Hepatocyte (in vitro differentiated cells): ENCODE measurements around the gene TCF7L1. TPM values are rescaled to one million over a fixed set of nuclear protein-coding genes. Genes with fewer than 3 reads are reported as not detected.
A peak's percentile ranks its signal among the peaks of the same experiment; 100 is the strongest.

Experiments used
- DNase-seq: peaks from one replicate; pipeline ENCODE4 v3.0.0-alpha.2; 2016; ENCODE audit warnings: low spot score
- H2AFZ ChIP-seq: fragments of 200-600 bp; sonication (generic); 2 replicates; pipeline ENCODE4 v1.6.0; 2016; ENCODE audit warnings: antibody characterized with exemption, mild to moderate bottlenecking
- H3K27ac ChIP-seq: fragments of 200-600 bp; sonication (generic); 2 replicates; pipeline ENCODE4 v1.5.1; 2016; ENCODE audit warnings: mild to moderate bottlenecking
- H3K27me3 ChIP-seq: fragments of 200-600 bp; sonication (generic); 2 replicates; pipeline ENCODE4 v1.6.1; 2016
- H3K36me3 ChIP-seq: fragments of 200-600 bp; sonication (generic); replicated peaks from 2 replicates; pipeline ENCODE4 v1.5.1; 2016; ENCODE audit warnings: low read depth; ENCODE audit not compliant: insufficient read depth
- H3K4me1 ChIP-seq: fragments of 200-600 bp; sonication (generic); 2 replicates; pipeline ENCODE4 v1.5.1; 2016; ENCODE audit warnings: mild to moderate bottlenecking, moderate library complexity; ENCODE audit not compliant: insufficient read depth
- H3K4me2 ChIP-seq: fragments of 200-600 bp; sonication (generic); 2 replicates; pipeline ENCODE4 v1.6.0; 2016
- H3K4me3 ChIP-seq: fragments of 200-600 bp; sonication (generic); 2 replicates; pipeline ENCODE4 v1.5.1; 2016; ENCODE audit warnings: mild to moderate bottlenecking
- H3K79me2 ChIP-seq: fragments of 200-600 bp; sonication (generic); 2 replicates; pipeline ENCODE4 v1.6.0; 2017; ENCODE audit warnings: mild to moderate bottlenecking
- H3K9me2 ChIP-seq: fragments of 200-600 bp; sonication (generic); replicated peaks from 2 replicates; pipeline ENCODE4 v1.6.0; 2017; ENCODE audit warnings: mild to moderate bottlenecking; ENCODE audit not compliant: insufficient read depth
- H3K9me3 ChIP-seq: fragments of 200-600 bp; sonication (generic); 2 replicates; pipeline ENCODE4 v1.5.1; 2016; ENCODE audit warnings: low read depth, mild to moderate bottlenecking
- H4K20me1 ChIP-seq: fragments of 200-600 bp; sonication (generic); 2 replicates; pipeline ENCODE4 v1.6.0; 2016; ENCODE audit warnings: mild to moderate bottlenecking; ENCODE audit not compliant: insufficient read depth, poor library complexity, severe bottlenecking
- CTCF ChIP-seq: fragments of 200-600 bp; sonication (generic); IDR thresholded peaks from 2 replicates; pipeline ENCODE4 v1.5.1; 2016; ENCODE audit warnings: antibody characterized with exemption, mild to moderate bottlenecking; ENCODE audit not compliant: poor library complexity
- EZH2 ChIP-seq: fragments of 200-600 bp; sonication (generic); IDR thresholded peaks from 2 replicates; pipeline ENCODE4 v1.6.1; 2016; ENCODE audit warnings: antibody characterized with exemption, mild to moderate bottlenecking, borderline replicate concordance
- EZH2phosphoT487 ChIP-seq: fragments of 200-600 bp; sonication (generic); IDR thresholded peaks from one replicate; pipeline ENCODE4 v1.6.1; 2018; ENCODE audit warnings: antibody characterized with exemption, mild to moderate bottlenecking, low read depth, moderate library complexity; ENCODE audit not compliant: unreplicated experiment, severe bottlenecking
- WGBS: methylation state at CpG from one replicate; pipeline ENCODE4 v1.1.6; 2016; ENCODE audit warnings: low lambda C conversion rate; ENCODE audit errors: missing lambda C conversion rate; 5-methylcytosine and 5-hydroxymethylcytosine counted together
- polyA plus RNA-seq: library from polyadenylated mRNA; unstranded; fragments of >200 nt; fragmentation: Nextera tagmentation; extraction: Ambion mirVana; gene quantifications from 2 replicates; pipeline ENCODE4 v1.2.1, GENCODE V29; 2016
- total RNA-seq: library from RNA; depleted of rRNA; stranded (reverse); fragments of >200 nt; gene quantifications from 2 replicates; pipeline ENCODE4 v1.2.3, GENCODE V29; 2014

Gene TCF7L1
- total and polyA plus RNA-seq, 2 experiments from 2014 or later = 3.7 to 20.6 TPM

- Histone ChIP-seq H3K9me2 (no peaks in the 10 kb centered on the region), H3K4me2 (no peak overlapping the region), H3K27me3 (no peaks in the 10 kb centered on the region), H4K20me1 (peaks cover 5% of the 10 kb centered on the region), H3K27ac (no peak overlapping the region), H3K4me3 (no peak overlapping the region), H3K79me2 (peaks cover 56% of the 10 kb centered on the region), H3K9me3 (no peaks in the 10 kb centered on the region), H3K4me1 (no peaks in the 10 kb centered on the region), H3K36me3 (no peaks in the 10 kb centered on the region), H2AFZ (no peak overlapping the region)
- TF ChIP-seq CTCF (no peak), EZH2phosphoT487 (no peak)
- no peak for DNase-seq
- WGBS = 72% methylated on average over 3 of the region's 3 CpGs
These were observed 89.6 kb downstream of the TCF7L1 start for GRCh38 chr2:85222792-85223191.

GRCh38 chr2:85226783-85227182, 93.6 kb downstream of the TCF7L1 start:
- no peaks in the 10 kb centered on the region for H3K36me3 ChIP-seq
- H3K4me3 ChIP-seq = no peak overlapping the region
- H3K4me1 ChIP-seq = peaks cover 5% of the 10 kb centered on the region
- 89% methylated on average over 8 of the region's 8 CpGs for WGBS
- no peak for DNase-seq
- no peak overlapping the region for H2AFZ ChIP-seq
- no peaks in the 10 kb centered on the region for H3K9me3 ChIP-seq
- H3K27ac ChIP-seq = no peak overlapping the region
- H3K27me3 ChIP-seq = no peaks in the 10 kb centered on the region
- no peak overlapping the region for H3K4me2 ChIP-seq
- H3K9me2 ChIP-seq = no peaks in the 10 kb centered on the region
- H3K79me2 ChIP-seq = peaks cover 58% of the 10 kb centered on the region
- TF ChIP-seq EZH2 = no peak
- TF ChIP-seq CTCF = no peak
- no peak for TF ChIP-seq EZH2phosphoT487
- peaks cover 5% of the 10 kb centered on the region for H4K20me1 ChIP-seq

GRCh38 chr2:85230679-85231467, 97.7 kb downstream of the TCF7L1 start:
- Histone ChIP-seq H2AFZ (no peak overlapping the region), H3K9me3 (no peaks in the 10 kb centered on the region), H3K27me3 (no peaks in the 10 kb centered on the region), H3K4me1 (peaks cover 5% of the 10 kb centered on the region), H3K4me2 (no peak overlapping the region), H3K4me3 (no peak overlapping the region), H3K27ac (peak overlapping the region; percentile 24), H3K36me3 (no peaks in the 10 kb centered on the region), H4K20me1 (peaks cover 9% of the 10 kb centered on the region), H3K9me2 (no peaks in the 10 kb centered on the region), H3K79me2 (peaks cover 52% of the 10 kb centered on the region)
- TF ChIP-seq EZH2 (no peak), EZH2phosphoT487 (no peak), CTCF (no peak)
- no peak for DNase-seq
- 74% methylated on average over 10 of the region's 10 CpGs for WGBS
